Lung microvascular endothelial cell (primary cell): ENCODE data around the gene SHD. TPM values are rescaled to one million over a fixed set of nuclear protein-coding genes. Genes with fewer than 3 reads are reported as not detected.
A peak's percentile ranks its signal among the peaks of the same experiment; 100 is the strongest.
"Not testable (repeated sequence)": the region's sequence is repeated elsewhere in the genome, so short reads cannot be mapped to it uniquely, and the experiment has no call there.

Experiments
- DNase-seq, 2 donors: peaks; one replicate each; pipeline versions ENCODE4 v3.0.0 to v3.0.0-alpha.2; 2010; ENCODE audit warnings: low read depth in 2 of 2
- total RNA-seq: library from RNA; depleted of rRNA; stranded (reverse); fragments of >200 nt; gene quantifications from 2 replicates; pipeline ENCODE4 v1.2.1, GENCODE V29; 2014

SHD gene
- total RNA-seq = not detected in 2 replicates

GRCh38 chr19:4278419-4279266 lies at the start of gene SHD:
Gene SHD, plus strand, starts transcription at chr19:4279266. Its CDS starts 798 bp downstream, at chr19:4280064.
- DNase-seq = no peak

GRCh38 chr19:4230237-4230636 lies 48.8 kb upstream of the SHD start:
- not testable (repeated sequence) for DNase-seq

- DNase-seq = not testable (repeated sequence)
Observed at GRCh38 chr19:4231521-4231920, 47.5 kb upstream of the SHD start.

GRCh38 chr19:4232139-4232538 lies 46.9 kb upstream of the SHD start:
- DNase-seq = not testable (repeated sequence)

- no peak for DNase-seq
Observed at GRCh38 chr19:4232614-4233281, 46.3 kb upstream of the SHD start.

GRCh38 chr19:4233282-4233853 lies 45.7 kb upstream of the SHD start:
- peak; percentile 31 to 55 for DNase-seq

GRCh38 chr19:4234142-4234861 lies 44.8 kb upstream of the SHD start:
- no peak for DNase-seq

- no peak for DNase-seq
Observed at GRCh38 chr19:4234862-4235201, 44.2 kb upstream of the SHD start.

GRCh38 chr19:4237510-4237909 lies 41.6 kb upstream of the SHD start:
- not testable (repeated sequence) for DNase-seq

GRCh38 chr19:4238831-4239230 lies 40.2 kb upstream of the SHD start:
- DNase-seq = no peak

GRCh38 chr19:4241824-4242430 lies 37.1 kb upstream of the SHD start:
- DNase-seq = peak in 1 of 2 donors; percentile 61

- DNase-seq = not testable (repeated sequence)
Observed at GRCh38 chr19:4245938-4246337, 33.1 kb upstream of the SHD start.

GRCh38 chr19:4246767-4247593 lies 32.1 kb upstream of the SHD start, which contains the start of gene YJU2:
Gene YJU2, plus strand, starts transcription at chr19:4247080. Its CDS starts 67 bp downstream, at chr19:4247147.
- peak; percentile 100 for DNase-seq

GRCh38 chr19:4256563-4256962 lies 22.5 kb upstream of the SHD start:
- DNase-seq = no peak

GRCh38 chr19:4257025-4257424 lies 22.0 kb upstream of the SHD start:
- no peak for DNase-seq

GRCh38 chr19:4258181-4258580 lies 20.9 kb upstream of the SHD start:
- DNase-seq = no peak

- no peak for DNase-seq
Observed at GRCh38 chr19:4260613-4261191, 18.4 kb upstream of the SHD start.

- DNase-seq = no peak
Observed at GRCh38 chr19:4264812-4265211, 14.3 kb upstream of the SHD start.

GRCh38 chr19:4266253-4267000 lies 12.6 kb upstream of the SHD start:
- no peak for DNase-seq
